Thyroid gland (tissue), 4 donors: ENCODE data around the gene NANOS3.

Source experiments
- CTCF ChIP-seq, 6 experiments: fragments of 200-600 bp in 3 of 6; fragments of 450-650 bp in 3 of 6; sonication (generic) in 3 of 6; IDR thresholded peaks; one replicate each; pipeline ENCODE4 v1.5.1; 2016 to 2019; ENCODE audit warnings: antibody characterized with exemption in 6 of 6, mild to moderate bottlenecking in 2 of 6, inconsistent platforms in 1 of 6, moderate library complexity in 1 of 6
- POLR2A ChIP-seq, 2 donors: fragments of 450-650 bp; IDR thresholded peaks; one replicate each; pipeline ENCODE4 v1.6.1; 2017; ENCODE audit warnings: antibody characterized with exemption in 2 of 2, mild to moderate bottlenecking in 2 of 2, moderate library complexity in 1 of 2

- TF ChIP-seq POLR2A (IDR thresholded peaks at IDR 0.05): no peak
- TF ChIP-seq CTCF (IDR thresholded peaks at IDR 0.05): no peak
Measured at GRCh38 chr19:13831537-13832467, 45.1 kb upstream of the NANOS3 start.
